Activated naive CD4-positive, alpha-beta T cell treated with anti-CD3 and anti-CD28 coated beads, Interleukin-2, amount 50 U/mL, for 16 hours (primary cell): ENCODE data around the gene SPOCK1.

Experiments
- DNase-seq: peaks from one replicate; pipeline ENCODE4 v3.0.0-alpha.2; 2020

The SPOCK1 gene

DNA sequence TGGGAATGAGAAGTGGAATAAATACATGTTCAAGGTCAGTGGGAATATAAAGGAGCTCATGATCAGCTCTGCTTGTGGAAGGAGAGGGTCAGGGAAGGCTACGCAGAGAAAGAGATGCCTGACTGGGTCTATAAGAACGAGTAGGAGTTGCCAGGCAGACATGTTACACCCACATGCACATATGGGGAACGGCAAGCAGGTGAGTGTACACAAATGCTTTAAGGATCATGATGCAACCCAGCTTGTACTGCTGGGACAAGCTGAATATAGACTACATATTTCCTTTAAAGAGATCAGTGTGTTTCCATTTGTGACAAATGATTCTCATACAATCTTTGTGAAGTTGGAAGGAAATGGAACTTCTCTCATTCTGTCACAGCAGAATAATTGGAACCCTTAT is 141.7 kb downstream of the SPOCK1 start:
- no peak for DNase-seq

DNA sequence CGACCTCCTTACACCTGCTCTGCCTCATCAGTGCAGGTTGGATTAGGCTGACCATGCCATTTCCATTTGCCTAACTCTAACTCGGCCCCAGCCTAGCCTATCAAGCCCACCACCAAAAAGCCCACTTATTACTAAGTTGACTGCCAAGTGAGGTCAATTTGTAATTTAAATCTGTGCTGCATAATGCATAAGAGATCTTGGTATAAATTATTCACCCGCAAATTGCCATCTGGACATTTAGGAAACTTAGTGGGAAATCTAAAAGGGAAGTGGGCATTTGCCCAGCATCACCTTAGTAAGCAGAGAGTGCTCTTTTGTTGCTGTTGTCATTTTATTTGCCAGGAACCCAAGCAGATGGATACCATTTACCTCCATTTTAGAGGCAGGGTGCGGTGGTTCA is 143.0 kb downstream of the SPOCK1 start:
- DNase-seq, result no peak

DNA sequence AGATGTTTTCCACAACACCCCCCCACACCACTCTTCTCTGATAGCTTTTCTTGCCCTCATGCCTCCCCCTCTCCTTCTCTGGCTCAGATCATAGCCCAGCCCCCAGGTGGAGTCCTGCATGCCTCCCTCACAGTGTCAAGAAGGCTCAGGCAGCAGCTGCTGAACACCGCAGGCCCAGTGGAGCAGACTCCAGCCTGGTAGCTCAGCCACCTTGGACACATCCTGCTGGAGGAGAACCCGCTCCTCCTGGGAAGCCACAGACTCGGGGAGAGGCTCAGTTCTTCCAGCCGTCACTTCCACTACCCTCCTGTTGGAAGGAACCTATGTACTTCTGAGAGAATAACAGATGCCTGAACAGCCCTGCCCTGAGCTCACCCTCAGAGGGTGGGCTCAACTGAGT is 143.4 kb downstream of the SPOCK1 start:
- no peak for DNase-seq

DNA sequence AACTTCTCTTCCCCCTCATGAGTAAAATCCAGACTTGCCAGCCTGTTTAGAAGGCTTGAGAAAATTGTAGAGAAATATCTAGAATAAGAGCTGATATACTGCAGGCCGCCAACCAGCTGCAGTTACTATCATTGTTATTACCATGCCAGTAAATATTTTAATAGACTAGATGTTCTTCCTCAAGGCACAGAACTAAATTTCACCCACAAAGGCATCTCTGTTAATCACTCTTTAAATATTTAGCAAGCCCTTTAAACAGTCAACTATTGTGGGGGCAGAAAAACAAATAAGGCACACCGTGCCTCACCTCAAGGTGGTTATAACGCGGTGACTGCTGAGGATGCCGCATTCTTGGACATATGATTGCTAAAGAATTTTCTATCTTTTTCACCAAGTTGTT is 147.0 kb downstream of the SPOCK1 start:
- DNase-seq, result no peak

DNA sequence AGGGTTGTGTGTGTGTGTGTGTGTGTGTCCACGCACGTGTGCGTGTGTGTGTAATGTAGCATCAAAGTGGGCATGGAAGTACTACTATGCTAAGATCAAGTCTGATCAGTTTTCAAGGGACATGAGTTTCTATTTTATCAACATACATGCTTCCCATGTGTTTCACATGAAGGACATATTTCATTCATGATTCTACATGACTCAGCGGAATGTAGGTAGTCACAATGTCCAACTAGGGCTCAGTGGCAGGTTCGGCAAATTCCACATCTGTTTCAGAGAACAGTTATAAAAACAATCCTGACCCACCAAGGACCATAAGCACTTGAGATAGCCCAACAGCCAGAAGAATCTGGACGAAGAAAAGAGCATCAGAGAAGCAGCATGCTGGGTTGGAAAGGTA is 148.3 kb downstream of the SPOCK1 start:
- no peak for DNase-seq

DNA sequence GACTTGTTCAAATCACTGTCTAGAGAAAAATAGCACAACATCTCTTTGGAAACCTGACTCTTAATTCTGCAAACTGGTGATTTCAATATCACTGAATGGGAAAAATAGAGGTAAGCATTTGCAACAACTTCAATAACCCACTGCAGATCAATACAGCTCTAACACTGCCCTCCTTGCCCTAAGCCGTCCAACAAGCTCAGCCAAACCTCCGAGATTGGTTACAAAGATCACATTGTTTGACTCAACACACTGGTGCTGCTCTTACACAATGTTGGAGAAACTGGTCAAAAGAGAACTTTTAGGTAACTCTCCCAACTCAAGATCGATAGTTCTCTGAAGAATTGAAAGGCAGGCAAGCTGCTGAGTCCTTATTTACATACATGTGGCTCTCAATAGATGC is 150.4 kb downstream of the SPOCK1 start:
- no peak for DNase-seq

DNA sequence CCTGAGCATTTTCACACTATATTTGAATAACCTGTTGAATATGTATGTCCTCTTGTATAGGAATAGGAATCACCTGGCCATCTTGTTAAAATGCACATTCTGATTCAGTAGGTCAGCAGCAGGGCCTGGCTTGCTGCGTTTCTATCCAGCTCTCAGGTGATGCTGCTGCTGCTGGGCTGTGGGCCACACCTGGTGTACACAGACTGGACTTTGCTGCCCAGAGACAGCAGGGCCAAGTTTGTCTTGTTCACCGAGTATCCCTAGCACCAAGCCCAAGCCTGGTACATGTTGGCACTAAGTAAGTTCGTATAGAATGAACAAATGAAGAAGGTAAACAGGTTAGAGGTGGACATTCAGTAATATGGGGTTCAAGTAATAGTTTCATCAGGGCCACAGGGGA is 151.3 kb downstream of the SPOCK1 start:
- DNase-seq, result no peak

DNA sequence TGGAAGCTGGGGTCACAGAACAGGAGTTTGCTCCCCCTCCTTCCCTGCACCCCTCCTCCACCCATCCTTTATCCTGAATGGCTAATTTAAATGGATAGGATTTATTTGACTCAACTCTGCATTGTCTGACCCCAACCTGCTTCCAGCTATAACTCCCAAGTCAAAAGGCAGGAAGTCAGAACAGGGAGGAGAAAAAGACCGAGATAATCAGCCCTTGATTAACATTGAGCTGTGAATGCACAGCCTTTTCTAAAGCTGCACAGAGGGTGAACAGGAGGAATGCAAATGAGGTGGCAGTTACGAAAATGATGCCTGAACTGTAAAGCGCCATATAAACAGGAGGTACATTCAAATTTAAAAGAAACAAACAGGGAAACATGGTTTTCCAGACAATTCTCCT is 152.8 kb downstream of the SPOCK1 start:
- DNase-seq, result no peak

DNA sequence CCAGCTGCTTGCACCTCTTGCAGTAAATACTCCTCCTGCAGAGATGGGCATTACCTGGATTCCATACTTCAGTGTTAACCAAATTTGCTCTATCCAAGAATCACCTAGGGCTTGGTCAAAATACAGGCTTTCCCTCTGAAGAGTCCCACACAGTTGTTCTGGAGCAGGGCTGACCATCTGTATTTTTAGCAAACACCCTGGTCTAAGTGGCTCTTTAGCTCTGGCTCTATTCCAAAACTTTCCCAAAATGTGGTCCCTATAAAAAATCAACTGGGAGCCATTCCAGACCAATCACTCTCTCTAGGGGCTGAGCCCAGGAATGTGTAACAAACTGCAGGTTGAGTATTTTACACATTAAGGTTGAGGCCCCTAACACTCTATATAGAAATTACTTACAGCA is 153.7 kb downstream of the SPOCK1 start:
- DNase-seq, result no peak

DNA sequence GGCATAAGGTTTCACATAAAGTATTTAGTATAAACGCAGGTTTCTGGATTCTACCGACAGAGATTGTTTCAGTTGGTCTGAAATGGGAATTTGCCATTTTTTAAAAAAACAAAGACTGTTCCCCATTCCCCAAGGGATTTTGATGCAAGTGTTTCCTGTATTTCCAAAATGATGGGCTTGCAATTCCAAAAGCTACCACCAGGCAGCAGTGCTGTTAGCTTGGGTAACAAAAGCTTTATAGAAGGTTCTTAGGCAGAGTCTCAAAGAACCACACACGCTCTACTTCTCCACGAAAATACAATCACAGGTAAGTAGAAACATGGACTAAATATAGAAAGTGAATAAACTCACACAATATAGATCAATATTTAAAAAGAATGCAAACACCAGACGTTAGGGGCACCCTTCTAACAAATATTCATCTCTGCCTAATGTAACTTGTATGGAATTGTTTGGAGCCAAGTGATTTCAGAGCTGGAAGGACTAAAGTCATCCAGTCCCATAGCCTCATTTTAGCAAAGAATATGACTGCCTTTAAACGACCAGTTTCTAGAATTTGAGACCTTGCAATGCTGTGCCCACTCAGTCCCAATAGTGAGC is 154.3 kb downstream of the SPOCK1 start:
- DNase-seq, result no peak

DNA sequence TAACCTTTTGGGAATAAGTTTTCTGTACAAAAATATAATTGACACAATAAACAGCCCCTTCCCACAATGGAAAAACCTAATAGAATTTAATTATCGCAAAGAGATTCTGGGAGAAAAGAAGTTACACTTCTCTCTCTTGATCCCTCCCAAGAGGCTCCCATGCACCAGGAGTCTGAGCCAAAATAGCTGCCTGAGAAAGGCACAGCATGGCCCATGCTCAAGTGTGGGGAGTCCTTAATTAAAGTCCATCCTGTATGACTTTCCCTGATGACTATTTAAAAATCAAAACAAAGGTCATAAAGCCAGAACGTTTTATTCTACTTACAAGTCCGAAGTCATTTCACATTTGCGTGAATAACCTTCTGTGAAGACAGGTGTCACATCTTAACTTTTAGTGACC is 155.1 kb downstream of the SPOCK1 start:
- no peak for DNase-seq

DNA sequence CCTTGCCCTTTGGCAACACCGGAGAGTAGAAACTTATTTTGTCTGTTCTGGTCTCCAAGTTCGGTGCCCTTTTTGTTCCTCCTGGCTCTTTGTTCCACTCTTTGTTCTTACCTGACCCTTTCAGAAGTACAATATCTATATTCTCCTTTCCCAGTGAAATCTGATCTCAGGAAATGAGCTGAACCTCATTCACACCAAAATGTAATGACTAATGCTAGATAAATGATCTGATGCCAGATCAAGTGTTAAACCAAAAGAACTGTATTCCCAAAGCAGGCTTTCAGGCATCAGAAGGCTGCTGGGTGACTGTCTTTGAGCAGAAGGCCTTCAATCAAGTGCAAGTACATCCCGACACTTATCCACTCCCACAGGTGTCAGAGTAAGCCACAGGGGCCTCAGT is 156.4 kb downstream of the SPOCK1 start:
- DNase-seq, result no peak

DNA sequence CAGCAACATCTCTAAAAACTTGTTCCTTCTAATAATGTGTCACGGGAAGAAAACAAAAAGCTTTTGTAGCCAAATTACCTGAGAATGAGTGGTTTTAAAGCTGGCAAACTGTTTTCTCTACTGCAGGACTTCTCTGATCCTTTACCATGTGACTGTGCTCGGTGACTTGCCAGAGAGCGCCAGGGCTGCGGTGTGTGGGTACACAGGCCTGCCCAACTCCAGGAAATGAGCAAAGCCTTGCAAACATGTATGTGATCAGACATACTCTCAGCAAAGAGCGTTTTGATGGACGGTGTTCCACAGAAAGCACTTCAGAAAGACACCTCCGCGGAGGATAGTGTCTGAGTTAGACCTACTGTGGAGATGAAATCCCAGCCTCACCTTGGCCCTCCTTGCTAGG is 157.3 kb downstream of the SPOCK1 start:
- no peak for DNase-seq

DNA sequence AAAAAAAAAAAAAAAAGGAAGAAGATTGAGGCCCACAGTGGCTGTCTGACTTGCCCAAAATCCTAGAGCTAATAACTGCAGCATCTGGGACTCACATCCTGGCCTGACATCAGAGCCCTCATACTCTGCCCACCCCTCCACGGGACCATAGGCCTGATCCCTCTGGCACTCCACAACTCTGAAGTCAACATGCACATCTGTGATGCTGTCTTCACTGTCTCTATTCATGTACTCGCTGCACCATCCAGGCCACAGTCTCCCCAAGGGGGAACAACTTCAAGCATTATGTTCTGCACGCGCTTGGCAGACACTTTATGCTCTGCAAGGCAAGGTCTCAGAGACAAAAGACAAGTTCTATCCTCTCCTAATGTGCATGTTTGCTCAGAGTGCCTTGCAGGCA is 158.2 kb downstream of the SPOCK1 start:
- DNase-seq, result no peak

DNA sequence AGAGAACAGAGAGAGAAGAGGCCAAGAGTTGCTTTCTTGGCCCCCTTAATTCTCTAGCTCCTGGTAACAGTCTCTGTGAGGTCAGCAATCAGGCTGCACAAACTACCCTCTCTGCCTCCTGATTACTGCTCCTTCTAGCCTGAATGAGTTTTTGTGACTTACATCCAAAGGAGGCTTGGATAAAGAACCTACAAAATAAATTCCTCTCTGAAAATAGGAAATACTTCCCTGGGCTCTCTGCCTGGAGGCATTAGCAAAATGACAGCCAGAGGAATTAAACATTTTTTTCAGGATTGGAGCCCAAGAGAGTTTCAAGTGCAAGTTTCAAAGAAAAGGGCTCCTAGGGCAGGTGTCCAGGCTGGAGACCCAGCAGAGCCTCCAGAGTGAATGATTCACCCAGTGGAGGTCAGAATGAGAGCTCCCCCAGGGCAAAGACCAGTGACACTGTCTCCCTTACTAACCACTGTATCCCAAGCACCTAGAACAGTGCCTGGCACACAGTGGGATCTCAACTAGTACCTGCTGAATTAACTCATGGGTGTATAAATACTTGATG is 162.5 kb downstream of the SPOCK1 start:
- DNase-seq, result no peak

DNA sequence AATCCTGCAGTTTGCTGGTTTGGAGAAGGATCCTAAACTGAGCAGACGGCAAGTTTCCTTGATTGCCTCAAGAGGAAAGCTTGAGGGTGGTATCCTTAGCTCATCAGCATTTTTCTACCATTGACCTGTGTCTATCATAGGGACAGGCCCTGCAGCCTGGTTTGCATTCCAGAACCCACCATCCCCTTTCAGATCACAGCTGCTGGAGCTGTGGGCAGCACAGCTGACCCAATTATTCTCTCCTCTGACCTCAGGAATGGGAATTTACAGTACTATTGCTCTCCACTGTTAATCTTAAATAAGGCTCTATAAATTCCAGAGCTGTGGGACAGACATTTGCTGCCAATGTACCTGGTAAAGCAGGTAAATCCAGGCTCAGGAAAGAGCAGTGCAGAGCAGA is 163.0 kb downstream of the SPOCK1 start:
- no peak for DNase-seq

DNA sequence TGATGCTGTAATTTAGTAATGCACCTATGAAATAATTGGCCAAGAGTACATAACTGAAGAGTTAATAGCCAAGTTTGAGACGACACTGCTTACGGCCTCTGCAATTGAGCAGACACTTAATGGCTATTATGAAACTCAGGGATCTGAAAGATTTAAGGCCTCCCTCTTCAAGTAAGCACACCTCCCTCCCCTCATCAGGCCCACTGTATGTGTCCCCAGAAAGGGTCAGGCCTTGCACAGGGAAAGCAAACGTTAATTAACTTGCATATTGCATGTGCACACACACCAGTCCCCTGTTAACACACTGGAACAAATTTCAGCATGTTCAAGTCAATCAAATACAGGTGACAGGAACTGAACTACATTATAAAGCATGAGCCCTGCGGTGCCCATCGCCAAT is 163.6 kb downstream of the SPOCK1 start:
- DNase-seq, result no peak

DNA sequence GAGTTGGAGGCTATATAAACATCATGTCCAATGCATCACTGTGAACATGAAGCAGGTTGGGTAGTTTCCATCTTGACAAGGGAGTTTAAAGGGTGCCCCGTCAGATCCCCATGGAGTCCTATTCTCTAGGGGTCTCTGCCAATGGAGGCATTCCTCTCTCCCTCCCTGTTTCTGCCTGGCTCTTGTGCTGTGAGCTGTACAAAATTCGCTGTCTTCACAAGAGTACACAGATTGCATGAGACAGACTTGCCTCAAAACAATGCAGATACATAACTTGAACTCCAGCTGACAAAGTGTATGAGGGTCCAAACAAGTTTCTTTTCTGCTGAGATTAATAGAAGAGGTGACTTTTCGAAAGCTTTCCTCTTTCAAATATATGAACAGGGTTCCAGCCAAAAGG is 165.2 kb downstream of the SPOCK1 start:
- no peak for DNase-seq

DNA sequence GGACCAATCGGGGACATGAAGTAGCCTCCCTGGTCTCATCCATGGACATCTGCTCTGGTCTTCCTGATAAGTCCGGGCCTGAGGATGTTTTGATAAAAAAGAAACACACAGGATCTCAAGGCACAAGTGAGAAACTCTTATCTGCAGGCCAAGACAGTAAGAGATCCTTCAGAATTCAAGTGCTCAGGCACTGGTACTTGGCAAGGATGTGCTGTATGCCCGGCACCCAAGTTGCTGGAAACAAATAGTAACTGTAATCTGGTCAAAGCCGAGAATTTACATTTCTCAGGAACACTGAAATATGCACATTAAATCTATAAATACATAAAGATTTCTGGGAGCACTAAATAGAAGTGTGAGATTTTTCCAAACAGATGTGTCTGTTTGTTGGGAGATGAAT is 165.7 kb downstream of the SPOCK1 start:
- DNase-seq, result no peak

DNA sequence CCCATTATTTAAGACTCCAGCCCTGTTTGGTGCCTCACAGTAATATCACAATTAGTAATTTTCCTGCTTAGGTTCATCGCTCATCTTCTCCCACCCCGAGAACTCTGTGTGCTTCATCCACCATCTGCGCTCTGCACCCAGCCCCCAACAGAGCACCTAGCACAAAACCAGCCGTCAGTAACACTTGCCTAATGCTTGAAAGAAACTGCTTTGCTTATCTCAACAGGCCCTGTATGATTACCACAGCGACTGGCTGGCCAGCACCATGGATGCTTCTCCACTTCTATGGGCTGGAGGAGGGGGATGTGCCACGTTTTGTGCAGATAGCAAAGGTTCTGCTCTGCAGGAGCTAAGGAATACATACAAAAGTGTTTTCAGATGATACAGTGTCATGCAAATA is 166.8 kb downstream of the SPOCK1 start:
- no peak for DNase-seq

DNA sequence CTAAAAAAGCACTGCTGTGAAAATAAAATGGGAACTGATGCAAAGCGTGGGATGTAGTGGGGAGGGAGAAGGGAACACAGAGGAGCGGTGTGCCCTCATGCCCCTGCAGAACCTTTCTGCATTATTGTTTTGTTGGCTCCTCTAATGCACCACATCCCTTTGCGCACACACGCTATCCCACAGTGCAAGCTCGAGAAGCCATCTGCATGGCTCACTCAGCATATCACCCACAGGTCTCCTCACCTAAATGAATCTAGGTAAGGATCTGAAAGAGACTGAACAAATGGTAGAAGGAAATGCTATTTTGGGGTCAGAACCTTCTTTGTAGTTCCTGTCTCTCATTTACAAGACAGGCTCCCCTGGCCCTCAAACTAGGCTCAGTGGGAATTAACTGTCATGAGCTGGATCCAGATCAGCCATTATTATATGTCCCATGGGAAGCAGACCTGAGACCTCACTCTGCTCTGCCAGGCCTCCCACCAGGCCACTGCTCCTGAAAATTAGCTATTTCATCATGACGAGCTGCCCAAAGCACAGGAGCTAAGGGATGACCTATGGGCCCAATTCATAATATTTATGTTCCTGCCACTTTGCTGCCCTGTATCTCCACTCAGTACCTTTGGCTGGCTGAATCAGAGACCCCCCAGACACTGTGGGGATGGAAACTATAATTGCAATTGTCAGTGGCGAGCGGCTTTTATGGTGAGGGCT is 169.4 kb downstream of the SPOCK1 start:
- no peak for DNase-seq

DNA sequence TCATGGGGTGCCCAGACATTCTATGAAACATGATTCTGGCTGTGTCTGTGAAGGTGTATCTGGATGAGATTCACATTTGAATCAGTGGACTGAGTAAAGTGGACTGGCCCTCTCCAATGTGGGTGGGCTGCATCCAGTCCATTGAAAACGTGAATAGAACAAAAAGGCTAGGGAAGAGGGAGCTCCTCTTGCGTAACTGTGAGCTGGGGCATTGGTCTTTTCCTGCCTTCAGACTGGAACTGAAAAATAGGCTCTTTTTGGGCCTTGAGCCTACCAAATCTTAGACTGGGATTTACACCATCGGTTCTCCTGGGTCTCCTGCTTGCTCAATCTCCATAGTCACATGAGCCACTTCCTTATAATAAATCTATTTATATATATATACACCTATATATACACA is 170.1 kb downstream of the SPOCK1 start:
- no peak for DNase-seq

DNA sequence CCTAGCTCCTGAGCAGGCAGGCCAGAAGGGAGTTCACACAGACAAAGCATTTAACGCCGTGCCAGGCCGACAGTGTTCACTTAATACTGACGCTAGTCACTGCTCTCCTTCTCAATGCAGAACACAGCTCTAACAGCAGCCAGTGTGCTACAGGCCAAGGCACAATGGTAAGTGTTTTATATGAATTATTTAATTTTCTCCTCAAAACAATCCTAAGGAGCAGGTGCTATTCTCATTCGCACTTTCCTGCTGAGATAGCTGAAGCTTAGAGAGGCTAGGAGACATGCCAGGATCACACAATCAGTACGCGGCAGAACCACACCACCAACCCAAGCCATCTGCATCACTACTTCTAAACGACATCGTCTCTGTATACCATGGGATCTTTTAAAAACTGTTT is 170.7 kb downstream of the SPOCK1 start:
- no peak for DNase-seq

DNA sequence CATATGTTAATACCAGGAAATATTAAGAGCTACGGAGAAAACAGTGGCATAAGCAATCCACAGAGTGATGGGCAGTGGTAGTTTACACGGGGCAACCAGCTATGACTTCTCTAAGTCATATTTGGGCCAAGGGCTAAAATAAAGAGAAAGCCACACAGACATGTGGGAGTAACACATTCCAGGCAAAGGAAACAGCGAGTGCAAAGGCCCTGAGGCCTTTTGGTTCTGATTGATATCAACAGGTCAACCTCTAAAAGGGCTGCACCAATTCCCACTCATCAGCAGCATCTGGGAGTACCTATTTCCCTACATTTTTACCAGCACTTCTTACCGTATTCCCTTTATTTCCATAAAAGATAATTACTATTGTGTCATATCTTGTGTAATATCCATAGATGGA is 173.4 kb downstream of the SPOCK1 start:
- DNase-seq, result no peak
